IMR-90 (cell line): ENCODE measurements around the gene TRIML2. TPM values are rescaled to one million over a fixed set of nuclear protein-coding genes. Genes with fewer than 3 reads are reported as not detected.

Experiments used
- ATAC-seq: fragments of 200-7000 bp; cut with Tn5 transposase; 2 replicates; pipeline ENCODE4 v1.9.1; 2020; ENCODE audit warnings: low read depth, mild to moderate bottlenecking, moderate library complexity
- BruUV-seq: library from RNA; stranded (reverse); fragments of 400-500 nt; replicated peaks from 2 replicates; lab custom pipeline; 2021; lab: Mats Ljungman, UMichigan
- CTCF ChIA-PET: fragments of 300-600 bp; formaldehyde crosslinking; extraction: SDS; loops from one replicate; lab custom pipeline; 2021; ENCODE audit warnings: antibody characterized with exemption; lab: Yijun Ruan, JAX
- POLR2A ChIA-PET: fragments of 300-600 bp; sonication (Branson Sonifier 250); formaldehyde crosslinking; loops from one replicate; lab custom pipeline; 2022; ENCODE audit warnings: antibody characterized with exemption; ENCODE audit not compliant: unreplicated experiment; lab: Charles Lee
- DNase-seq: peaks from one replicate; pipeline ENCODE4 v3.0.0; 2013
- H2AFZ ChIP-seq: replicated peaks from 2 replicates; pipeline ENCODE3; 2013; ENCODE audit warnings: low read length, mild to moderate bottlenecking; ENCODE audit not compliant: poor library complexity
- H2AK5ac ChIP-seq: 2 replicates; pipeline ENCODE4 v1.6.1; 2013; ENCODE audit warnings: low read depth, low read length, inconsistent platforms
- H2AK9ac ChIP-seq: replicated peaks from 2 replicates; pipeline ENCODE3; 2013; ENCODE audit warnings: mild to moderate bottlenecking, low read depth, low read length, moderate library complexity; ENCODE audit not compliant: poor library complexity
- H2BK120ac ChIP-seq: 2 replicates; pipeline ENCODE4 v1.6.1; 2013; ENCODE audit warnings: low read depth, low read length, inconsistent platforms
- H2BK15ac ChIP-seq: 3 replicates; pipeline ENCODE4 v1.6.1; 2013; ENCODE audit warnings: low read depth, low read length, inconsistent platforms
- H2BK20ac ChIP-seq: 2 replicates; pipeline ENCODE4 v1.6.1; 2013; ENCODE audit warnings: low read depth, mild to moderate bottlenecking, inconsistent platforms, low read length, moderate library complexity
- H2BK5ac ChIP-seq: 2 replicates; pipeline ENCODE4 v1.6.1; 2013; ENCODE audit warnings: mild to moderate bottlenecking, low read depth, low read length, inconsistent platforms; ENCODE audit not compliant: poor library complexity, severe bottlenecking
- H3K14ac ChIP-seq: replicated peaks from 2 replicates; pipeline ENCODE4 v1.6.1; 2013; ENCODE audit warnings: low read depth, low read length, inconsistent platforms
- H3K18ac ChIP-seq: 2 replicates; pipeline ENCODE4 v1.6.1; 2013; ENCODE audit warnings: low read depth, low read length, control low read depth
- H3K23ac ChIP-seq: 2 replicates; pipeline ENCODE4 v1.6.1; 2013; ENCODE audit warnings: low read depth, low read length, inconsistent platforms
- H3K27ac ChIP-seq: 2 replicates; pipeline ENCODE4 v1.5.1; 2013; ENCODE audit warnings: mild to moderate bottlenecking, control low read depth, low read length; ENCODE audit not compliant: insufficient read depth
- H3K27me3 ChIP-seq: 2 replicates; pipeline ENCODE4 v1.6.1; 2013; ENCODE audit warnings: low read length; ENCODE audit not compliant: control insufficient read depth, insufficient read depth
- H3K36me3 ChIP-seq: 2 replicates; pipeline ENCODE4 v1.6.1; 2013; ENCODE audit warnings: low read length, mixed read lengths; ENCODE audit not compliant: control insufficient read depth, insufficient read depth
- H3K4ac ChIP-seq: 2 replicates; pipeline ENCODE4 v1.6.1; 2013; ENCODE audit warnings: low read depth, low read length, inconsistent platforms
- H3K4me1 ChIP-seq: 2 replicates; pipeline ENCODE4 v1.6.1; 2013; ENCODE audit warnings: low read length, mixed read lengths; ENCODE audit not compliant: control insufficient read depth, insufficient read depth
- H3K4me2 ChIP-seq: 2 replicates; pipeline ENCODE4 v1.6.1; 2013; ENCODE audit warnings: low read depth, mild to moderate bottlenecking, control low read depth, low read length, moderate library complexity
- H3K4me3 ChIP-seq: 2 replicates; pipeline ENCODE4 v1.5.1; 2013; ENCODE audit warnings: low read depth, mild to moderate bottlenecking, control low read depth, low read length, moderate library complexity; ENCODE audit not compliant: insufficient read depth
- H3K56ac ChIP-seq: 2 replicates; pipeline ENCODE4 v1.6.1; 2013; ENCODE audit warnings: low read length, inconsistent platforms; ENCODE audit not compliant: insufficient read depth; ENCODE audit errors: extremely low read depth
- H3K79me1 ChIP-seq, 2 experiments: 2 replicates each; pipeline ENCODE4 v1.6.1; 2013; ENCODE audit warnings: low read length in 2 of 2, inconsistent platforms in 1 of 2, low read depth in 1 of 2
- H3K9ac ChIP-seq: 2 replicates; pipeline ENCODE4 v1.6.1; 2013; ENCODE audit warnings: low read depth, low read length, control low read depth
- H3K9me1 ChIP-seq: 2 replicates; pipeline ENCODE4 v1.6.1; 2013; ENCODE audit warnings: low read length, inconsistent platforms; ENCODE audit not compliant: insufficient read depth
- H3K9me3 ChIP-seq: 2 replicates; pipeline ENCODE4 v1.6.1; 2013; ENCODE audit warnings: low read length; ENCODE audit not compliant: control insufficient read depth, insufficient read depth
- H4K20me1 ChIP-seq: 2 replicates; pipeline ENCODE4 v1.6.1; 2013; ENCODE audit warnings: low read length, inconsistent platforms; ENCODE audit not compliant: insufficient read depth
- H4K5ac ChIP-seq: 2 replicates; pipeline ENCODE4 v1.6.1; 2013; ENCODE audit warnings: mild to moderate bottlenecking, low read depth, low read length, control low read depth
- H4K8ac ChIP-seq, 2 experiments: 2 replicates each; pipeline ENCODE4 v1.6.1; 2013; ENCODE audit warnings: low read depth in 2 of 2, low read length in 2 of 2, control low read depth in 1 of 2, inconsistent platforms in 1 of 2
- H4K91ac ChIP-seq: 2 replicates; pipeline ENCODE4 v1.6.1; 2013; ENCODE audit warnings: low read depth, low read length, inconsistent platforms; ENCODE audit not compliant: insufficient read depth
- BHLHE40 ChIP-seq: fragments of 150-350 bp; IDR thresholded peaks from 2 replicates; pipeline ENCODE4 v1.6.1; 2016; ENCODE audit warnings: mild to moderate bottlenecking, low read depth, low read length
- CHD1 ChIP-seq: IDR thresholded peaks from 2 replicates; pipeline ENCODE4 v1.6.1; 2012; ENCODE audit warnings: low read depth, low read length, improper control_type of control experiment
- CTCF ChIP-seq: conservative IDR thresholded peaks from 2 replicates; pipeline ENCODE4 v1.5.1; 2012; ENCODE audit warnings: mild to moderate bottlenecking, low read depth, low read length, improper control_type of control experiment
- ELK1 ChIP-seq: fragments of 150-350 bp; IDR thresholded peaks from 2 replicates; pipeline ENCODE4 v1.6.1; 2016; ENCODE audit warnings: low read depth, mild to moderate bottlenecking, low read length, moderate library complexity, borderline replicate concordance
- FOS ChIP-seq: fragments of 150-350 bp; IDR thresholded peaks from 2 replicates; pipeline ENCODE4 v1.6.1; 2016; ENCODE audit warnings: low read depth, low read length
- MAFK ChIP-seq: IDR thresholded peaks from 2 replicates; pipeline ENCODE4 v1.6.1; 2012; ENCODE audit warnings: low read depth, low read length, improper control_type of control experiment
- MAZ ChIP-seq: IDR thresholded peaks from 2 replicates; pipeline ENCODE4 v1.6.1; 2012; ENCODE audit warnings: low read depth, mild to moderate bottlenecking, low read length, improper control_type of control experiment, moderate library complexity, borderline replicate concordance
- NFE2L2 ChIP-seq: fragments of 150-350 bp; IDR thresholded peaks from 2 replicates; pipeline ENCODE4 v1.6.1; 2016; ENCODE audit warnings: low read depth, mild to moderate bottlenecking, low read length
- POLR2A ChIP-seq: IDR thresholded peaks from 2 replicates; pipeline ENCODE4 v1.6.1; 2012; ENCODE audit warnings: mild to moderate bottlenecking, low read depth, low read length
- RCOR1 ChIP-seq: IDR thresholded peaks from 2 replicates; pipeline ENCODE4 v1.6.1; 2012; ENCODE audit warnings: mild to moderate bottlenecking, low read length, improper control_type of control experiment; ENCODE audit not compliant: insufficient replicate concordance
- RFX5 ChIP-seq: IDR thresholded peaks from 2 replicates; pipeline ENCODE4 v1.8.0; 2012; ENCODE audit warnings: low read depth, mild to moderate bottlenecking, low read length, moderate library complexity
- SMC3 ChIP-seq: fragments of 150-350 bp; IDR thresholded peaks from 2 replicates; pipeline ENCODE4 v1.6.1; 2016; ENCODE audit warnings: low read depth, mild to moderate bottlenecking, antibody characterized with exemption, low read length, moderate library complexity
- USF2 ChIP-seq: fragments of 150-350 bp; IDR thresholded peaks from 2 replicates; pipeline ENCODE4 v1.6.1; 2017; ENCODE audit warnings: mild to moderate bottlenecking, antibody characterized with exemption, low read length, low read depth
- WGBS, 2 experiments: methylation state at CpG; one replicate each; pipeline versions ENCODE4 v1.1.5 to v1.1.7; 2013; ENCODE audit warnings: missing lambda C conversion rate in 2 of 2; ENCODE audit not compliant: insufficient read length in 1 of 2; ENCODE audit errors: extremely low coverage in 2 of 2; 5-methylcytosine and 5-hydroxymethylcytosine counted together
- dilution Hi-C: fragments of 300-500 bp; cut with HindIII; formaldehyde crosslinking; loops from one replicate; pipeline ENCODE4 v1.14.3; 2018; ENCODE audit warnings: low sequenced_read_pairs; ENCODE audit not compliant: unreplicated experiment
- in situ Hi-C: fragments of 300-500 bp; cut with MboI; formaldehyde crosslinking; loops from 3 replicates; pipeline ENCODE4 v1.14.3; 2019; ENCODE audit warnings: low sequenced_read_pairs, inconsistent platforms, mixed read lengths
- intact Hi-C: fragments of 100-400 bp; cut with micrococcal nuclease; formaldehyde crosslinking; loops from 2 replicates; pipeline ENCODE4 v1.10.0; 2022
- polyA plus RNA-seq, 3 experiments: library from polyadenylated mRNA; depleted of rRNA; stranded (reverse); fragments of >200 nt; gene quantifications; 2 replicates each; pipeline ENCODE4 v1.2.3, GENCODE V29; 2012; ENCODE audit warnings: low replicate concordance in 1 of 3
- total RNA-seq: library from RNA; depleted of rRNA; stranded (reverse); fragments of >200 nt; gene quantifications from 2 replicates; pipeline ENCODE4 v1.2.3, GENCODE V29; 2012

Gene TRIML2
- total and polyA plus RNA-seq, 2 of the 4 experiments (the other 2 are of a cell fraction), result 0.18 to 0.21 TPM

- ATAC-seq (no peak), DNase-seq (no peak)
- Histone ChIP-seq H2AK5ac (peak overlapping the region; percentile 3; the same call in 1 of the 2 replicates), H2BK20ac (no peak overlapping the region), H3K4me1 (0 out of 2 replicates have a peak, but pooled peaks cover 3% of the 10 kb centered on the region), H3K56ac (no peak overlapping the region), H2BK15ac (no peak overlapping the region), H4K8ac (no peak overlapping the region), H4K5ac (no peak overlapping the region), H3K4ac (no peak overlapping the region), H3K4me2 (no peak overlapping the region), H3K18ac (no peak overlapping the region), H3K27ac (no peak overlapping the region), H3K9me3 (no peaks in the 10 kb centered on the region), H2AK9ac (peak overlapping the region; percentile 14), H2BK5ac (no peak overlapping the region), H4K91ac (no peak overlapping the region), H3K27me3 (no peaks in the 10 kb centered on the region), H3K4me3 (no peak overlapping the region), H3K23ac (no peak overlapping the region), H3K36me3 (no peaks in the 10 kb centered on the region), H3K9me1 (0 out of 2 replicates have a peak, but pooled peaks cover 3% of the 10 kb centered on the region), H3K14ac (no peak overlapping the region), H4K20me1 (no peaks in the 10 kb centered on the region), H3K9ac (no peak overlapping the region), H3K79me1 (no peaks in the 10 kb centered on the region), H2BK120ac (no peak overlapping the region), H2AFZ (peak overlapping the region; percentile 18)
- POLR2A ChIA-PET, result no interaction called here
- CTCF ChIA-PET, result no interaction called here
- 100% methylated on average over 1 of the region's 16 CpGs; no CpG with 5 or more reads in 1 of the 2 experiments for WGBS, 2 experiments
- no TSS peak for BruUV-seq
- dilution Hi-C loops (no loop called here), in situ Hi-C loops (no loop called here), intact Hi-C loops (no loop called here)
- TF ChIP-seq NFE2L2 (no peak), FOS (no peak), ELK1 (no peak), POLR2A (no peak), RFX5 (no peak), BHLHE40 (no peak), RCOR1 (no peak), CHD1 (no peak), CTCF (no peak), MAFK (no peak), SMC3 (no peak), MAZ (no peak), USF2 (no peak)
These were observed 8.4 kb upstream of the TRIML2 start for GRCh38 chr4:188117631-188118324.
